GM18951 (cell line): ENCODE measurements around the gene ADAT3.
A peak's percentile ranks its signal among the peaks of the same experiment; 100 is the strongest.
"Not testable (repeated sequence)": the region's sequence is repeated elsewhere in the genome, so short reads cannot be mapped to it uniquely, and the experiment has no call there.

Experiments
- POLR2A ChIP-seq: IDR thresholded peaks from 4 replicates; pipeline ENCODE4 v1.6.1; 2011; ENCODE audit warnings: mild to moderate bottlenecking; ENCODE audit not compliant: insufficient read length, insufficient read depth; ENCODE audit errors: extremely low read depth
- in situ Hi-C: fragments of 300-500 bp; cut with MboI; formaldehyde crosslinking; loops from one replicate; pipeline ENCODE4 v1.12.0; 2022; ENCODE audit warnings: low sequenced_read_pairs, mixed read lengths, inconsistent platforms; ENCODE audit not compliant: unreplicated experiment

ADAT3 gene

DNA sequence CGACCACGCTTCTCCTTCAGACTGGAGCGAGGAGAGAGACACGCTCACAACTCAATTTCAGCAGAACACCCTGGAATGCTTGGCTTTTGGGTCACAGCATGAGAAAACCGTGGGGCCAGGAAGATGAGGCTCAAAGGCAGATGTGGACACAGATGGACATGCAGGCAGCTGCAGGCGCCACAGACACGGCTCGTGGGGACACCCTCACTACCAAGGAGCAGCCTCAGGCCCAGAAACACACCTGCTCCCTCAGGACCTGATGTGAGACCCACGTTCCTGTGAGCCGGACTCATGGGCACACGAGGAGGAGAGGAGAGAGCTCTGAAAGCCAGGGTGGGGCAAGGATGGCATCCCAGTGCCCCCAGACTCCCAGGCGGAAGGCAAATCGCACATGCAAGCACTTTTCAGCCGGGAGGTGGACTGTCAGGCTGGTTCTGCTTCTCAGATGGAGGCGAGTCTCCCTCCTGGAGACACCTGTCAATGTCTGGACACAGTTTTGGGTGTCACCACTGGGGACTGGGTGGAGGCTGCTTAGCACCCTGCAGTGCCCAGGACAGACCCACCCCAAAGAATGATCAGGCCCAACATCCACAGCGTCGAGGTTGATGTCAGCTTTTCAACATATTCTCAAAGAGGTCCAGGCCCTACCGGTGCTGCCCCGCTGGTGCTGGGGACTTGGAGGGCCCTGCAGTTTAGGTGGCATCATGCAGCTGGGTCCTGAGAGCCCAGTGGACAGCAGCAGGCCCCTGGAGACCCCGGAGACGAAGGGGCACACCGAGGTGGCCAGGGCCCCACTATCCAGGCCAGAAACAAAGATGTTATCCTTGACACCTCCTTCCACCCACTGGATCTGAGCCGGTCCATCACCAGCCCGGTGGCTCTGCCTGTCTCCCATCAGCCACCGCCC is 22.2 kb upstream of the ADAT3 start:
- in situ Hi-C loops, result no loop called here
- no peak for TF ChIP-seq POLR2A

DNA sequence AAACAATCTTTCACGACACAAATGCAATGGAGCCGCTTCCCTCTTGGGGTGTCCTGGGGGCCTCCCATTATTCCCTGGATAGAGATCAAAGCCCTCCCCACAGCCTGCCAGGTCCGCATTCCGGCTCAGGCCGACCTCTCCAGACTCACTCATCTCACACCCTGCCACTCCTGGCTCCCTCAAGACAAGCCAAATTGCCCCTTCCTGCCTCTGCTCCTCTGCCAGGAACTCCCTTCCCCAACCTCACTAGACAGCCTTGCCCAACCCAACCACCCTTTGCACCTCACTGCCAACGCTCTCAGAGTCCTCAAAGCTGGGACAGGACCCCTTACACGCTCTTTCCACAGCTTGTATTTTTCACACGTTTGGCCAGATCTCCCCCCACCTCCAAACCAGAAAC is 21.4 kb upstream of the ADAT3 start:
- no peak for TF ChIP-seq POLR2A
- in situ Hi-C loops, result no loop called here

DNA sequence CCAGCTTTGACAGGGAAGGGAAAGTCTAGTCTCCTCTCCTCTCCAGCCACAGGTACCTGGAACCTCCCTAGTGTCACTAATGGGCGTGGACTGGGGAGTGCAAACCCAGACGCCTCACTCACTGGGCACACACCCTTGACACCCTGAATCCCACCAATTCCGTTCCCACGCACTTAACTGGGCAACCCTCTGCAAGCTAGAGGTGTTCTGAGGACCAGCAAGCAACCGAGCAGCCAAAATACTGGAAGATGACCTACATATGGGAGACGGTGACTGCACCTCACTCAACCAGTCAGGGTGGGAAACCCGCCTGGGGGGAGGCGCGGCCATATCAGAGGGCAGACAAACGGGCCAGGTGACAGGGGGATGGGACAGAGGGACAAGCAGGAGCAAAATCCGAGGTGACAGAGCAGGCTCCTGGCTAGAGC is 20.9 kb upstream of the ADAT3 start:
- in situ Hi-C loops, result no loop called here
- TF ChIP-seq POLR2A, result no peak

DNA sequence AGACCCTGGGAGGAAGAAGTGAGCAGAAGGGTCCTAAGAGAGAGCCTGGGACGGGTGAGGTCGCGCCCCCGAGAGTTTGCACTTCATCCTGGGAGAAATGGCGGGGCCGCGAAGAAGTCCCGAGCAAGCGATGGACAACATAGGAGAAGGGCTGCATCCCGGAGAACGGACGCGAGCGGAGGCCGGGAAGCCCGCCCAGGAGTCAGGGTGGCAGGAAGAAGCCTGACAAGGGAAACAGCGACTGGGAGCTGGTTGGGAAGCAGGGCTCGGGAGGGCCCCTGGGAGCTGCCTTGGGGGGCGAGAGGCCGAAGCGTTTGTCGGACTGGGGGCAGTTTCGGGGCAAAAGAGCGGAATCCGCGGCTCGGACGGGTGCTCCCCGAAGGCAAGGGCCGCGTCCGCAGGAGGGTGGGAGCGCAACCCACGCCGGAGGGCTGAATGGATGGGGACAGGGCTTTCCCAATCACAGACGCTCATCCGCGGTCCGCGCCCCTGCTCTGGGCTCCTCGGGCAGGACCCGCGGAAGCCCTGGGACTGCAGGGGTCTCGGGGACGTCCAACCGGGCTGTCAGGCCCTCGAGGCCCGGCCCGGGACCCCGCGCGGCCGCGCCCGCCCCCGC is 20.4 kb upstream of the ADAT3 start:
- no peak for TF ChIP-seq POLR2A
- in situ Hi-C loops, result no loop called here

GRCh38 chr19:1885398-1886119 is 19.6 kb upstream of the ADAT3 start, which contains the start of gene ABHD17A:
Gene ABHD17A (minus strand): TSS chr19:1885496. CDS start chr19:1881566, 3,930 bp downstream.
- in situ Hi-C loops, result not testable (repeated sequence)
- TF ChIP-seq POLR2A, result peak; percentile 70

DNA sequence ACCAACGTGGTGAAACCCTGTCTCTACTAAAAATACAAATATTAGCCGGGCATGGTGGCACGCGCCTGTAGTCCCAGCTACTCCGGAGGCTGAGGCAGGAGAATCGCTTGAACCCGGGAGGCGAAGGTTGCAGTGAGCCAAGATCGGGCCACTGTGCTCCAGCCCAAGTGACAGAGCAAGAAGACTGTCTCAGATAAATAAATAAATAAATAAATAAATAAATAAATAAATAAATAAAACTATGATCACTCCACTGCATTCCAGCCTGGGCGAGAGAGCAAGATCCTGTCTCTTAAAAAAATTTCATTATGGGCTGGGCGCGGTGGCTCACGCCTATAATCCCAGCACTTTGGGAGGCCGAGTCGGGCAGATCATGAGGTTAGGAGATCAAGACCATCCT is 18.8 kb upstream of the ADAT3 start:
- in situ Hi-C loops, result not testable (repeated sequence)

DNA sequence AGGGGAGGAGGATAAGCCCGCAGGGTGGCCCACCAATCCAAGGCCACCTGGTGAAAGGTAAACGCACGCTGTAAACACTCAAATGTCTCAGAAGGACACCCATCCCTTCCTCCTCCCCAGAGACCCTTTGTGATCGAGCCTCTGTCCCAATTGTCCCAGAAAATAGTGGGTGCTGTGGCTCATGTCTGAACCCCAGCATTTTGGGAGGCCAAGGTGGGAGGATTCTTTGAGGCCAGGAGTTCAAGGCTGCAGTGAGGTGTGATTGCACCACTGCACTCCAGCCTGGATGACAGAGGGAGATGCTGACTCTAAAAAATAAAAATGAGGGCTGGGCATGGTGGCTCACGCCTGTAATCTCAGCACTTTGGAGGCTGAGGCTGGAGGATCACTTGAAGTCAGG is 16.8 kb upstream of the ADAT3 start:
- no peak for TF ChIP-seq POLR2A
- in situ Hi-C loops, result no loop called here

DNA sequence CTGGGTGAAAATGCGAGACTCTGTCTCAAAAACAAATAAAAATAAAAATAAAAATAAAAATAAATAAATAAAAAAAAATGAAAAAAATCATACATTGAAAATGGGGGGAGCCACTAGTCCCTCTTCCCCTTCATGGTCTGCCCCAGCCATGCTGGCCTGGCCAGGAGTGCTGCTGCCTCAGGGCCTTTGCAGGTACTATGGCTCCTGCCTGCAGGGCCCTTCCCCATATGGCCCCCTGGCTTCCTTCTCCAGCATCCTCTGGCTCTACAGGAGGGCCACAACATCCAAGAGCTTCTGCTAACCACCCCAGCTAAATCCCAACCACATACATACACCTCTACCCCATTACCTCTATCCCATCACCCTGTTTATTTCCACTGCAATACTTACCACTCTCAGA is 15.3 kb upstream of the ADAT3 start:
- no peak for TF ChIP-seq POLR2A
- in situ Hi-C loops, result no loop called here

DNA sequence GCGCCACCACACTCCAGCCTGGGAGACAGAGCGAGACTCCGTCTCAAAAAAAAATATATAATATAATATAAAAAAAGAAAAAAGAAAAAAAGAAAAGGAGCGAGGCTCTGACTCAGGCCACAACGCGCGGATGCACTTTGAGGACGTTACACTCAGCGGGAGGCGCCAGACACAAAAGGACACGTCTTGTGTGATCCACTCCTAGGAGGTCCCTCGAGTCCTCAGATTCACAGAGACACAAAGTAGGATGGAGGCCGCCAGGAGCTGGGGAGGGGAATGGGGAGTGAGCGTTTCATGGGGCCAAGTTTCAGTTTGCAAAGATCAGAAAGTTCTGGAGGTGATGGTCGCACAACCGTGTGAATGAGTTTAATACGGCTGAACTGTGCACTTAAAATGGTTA is 11.4 kb upstream of the ADAT3 start:
- TF ChIP-seq POLR2A, result no peak
- in situ Hi-C loops, result no loop called here

DNA sequence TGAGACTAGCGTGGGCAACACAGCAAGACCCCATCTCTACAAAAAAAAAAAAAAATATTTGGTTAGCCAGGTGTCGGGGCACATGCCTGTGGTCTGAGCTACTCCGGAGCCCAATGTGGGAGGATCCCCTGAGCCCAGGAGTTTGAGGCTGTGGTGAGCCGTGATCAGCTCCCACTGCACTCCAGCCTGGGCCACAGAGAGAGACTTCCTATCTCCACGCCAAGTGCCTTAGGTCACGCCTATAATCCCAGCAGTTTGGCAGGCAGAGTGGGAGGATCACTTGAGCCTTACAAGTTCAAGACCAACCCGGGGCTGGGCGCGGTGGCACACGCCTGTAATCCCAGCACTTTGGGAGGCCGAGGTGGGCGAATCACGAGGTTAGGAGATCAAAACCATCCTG is 8.7 kb upstream of the ADAT3 start:
- TF ChIP-seq POLR2A, result no peak
- in situ Hi-C loops, result no loop called here

DNA sequence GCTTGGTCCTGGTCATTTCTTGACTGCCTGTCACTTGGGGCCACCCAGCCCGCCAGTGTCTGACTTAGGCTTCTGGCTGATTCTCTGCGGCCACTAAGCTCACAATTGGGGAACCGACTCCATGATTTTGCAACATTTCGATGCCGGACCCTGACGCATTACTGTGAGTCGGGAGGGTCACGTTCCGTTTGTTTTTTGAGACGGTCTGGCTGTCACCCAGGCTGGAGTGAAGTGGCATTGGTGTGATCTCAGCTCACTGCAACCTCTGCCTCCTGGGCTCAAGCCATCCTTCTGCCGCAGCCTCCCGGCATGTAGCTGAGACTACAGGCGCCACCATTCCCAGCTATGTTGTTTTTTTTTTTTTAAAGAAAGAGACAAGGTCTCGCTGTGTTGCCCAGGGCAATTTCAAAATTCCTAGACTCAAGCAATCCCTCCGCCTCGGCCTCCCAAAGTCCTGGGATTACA is 3.2 kb upstream of the ADAT3 start:
- TF ChIP-seq POLR2A, result no peak
- in situ Hi-C loops, result no loop called here

GRCh38 chr19:1902923-1903322 is 2.3 kb upstream of the ADAT3 start:
- no peak for TF ChIP-seq POLR2A
- in situ Hi-C loops, result no loop called here

DNA sequence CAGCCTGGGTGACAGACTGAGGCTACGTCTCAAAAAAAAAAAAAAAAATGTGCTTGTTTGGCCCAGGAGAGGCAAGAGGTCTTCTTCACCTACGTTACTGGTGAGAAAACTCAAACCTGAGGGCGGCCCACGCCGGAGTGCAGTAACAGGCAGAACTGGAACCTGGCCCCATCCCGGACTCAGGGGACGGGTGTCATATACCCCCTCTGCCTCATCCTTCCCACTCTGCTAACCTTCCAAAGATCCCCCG is 414 bp upstream of the ADAT3 start:
- in situ Hi-C loops, result no loop called here
- TF ChIP-seq POLR2A, result no peak
